ENCODE results near the gene GRM7.

GRM7 gene

GRCh38 chr3:7512048-7512447 lies 651.1 kb downstream of the GRM7 start:
- DNase-seq: no peak

GRCh38 chr3:7518026-7518425 lies 657.1 kb downstream of the GRM7 start:
- DNase-seq: no peak

- no peak for DNase-seq
Observed at GRCh38 chr3:7518456-7518855, 657.5 kb downstream of the GRM7 start.

DNA sequence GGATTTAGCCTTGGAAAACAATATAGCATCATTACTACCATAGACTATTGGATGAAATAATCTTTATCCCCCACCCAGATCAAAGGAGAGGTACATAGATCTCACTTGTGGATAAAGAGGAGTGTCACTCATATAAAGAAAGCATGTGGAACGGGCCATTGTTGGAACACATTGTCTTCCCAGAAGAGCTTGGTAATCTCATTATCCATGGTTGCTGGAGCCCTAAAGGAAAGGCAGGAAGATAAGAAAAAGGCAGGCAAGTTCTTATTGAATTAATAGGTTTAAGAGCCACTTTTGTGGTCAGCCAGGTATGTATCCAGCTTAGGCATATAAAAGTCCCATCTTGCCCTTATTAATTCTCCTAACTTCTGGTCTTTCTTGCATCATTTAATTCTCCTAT lies 659.1 kb downstream of the GRM7 start:
- DNase-seq: no peak

DNA sequence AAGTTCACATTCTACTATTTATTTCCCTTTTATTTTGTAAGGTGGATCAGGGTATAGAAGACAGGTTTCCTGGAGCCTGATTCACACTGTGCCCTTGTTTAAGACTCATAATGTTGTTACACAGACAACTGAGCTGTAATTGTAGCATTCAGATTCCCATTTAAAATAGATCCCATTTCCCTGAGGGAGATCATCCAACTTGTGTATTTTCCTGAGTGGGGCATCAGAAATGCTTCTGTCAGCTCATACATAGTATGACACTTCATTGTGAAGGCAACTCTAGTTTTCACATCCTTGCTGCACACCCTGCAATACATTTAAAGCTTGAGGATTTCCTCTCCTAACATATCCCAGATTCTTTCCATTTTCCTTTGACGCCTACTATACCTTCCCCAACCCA lies 659.7 kb downstream of the GRM7 start:
- no peak for DNase-seq

DNA sequence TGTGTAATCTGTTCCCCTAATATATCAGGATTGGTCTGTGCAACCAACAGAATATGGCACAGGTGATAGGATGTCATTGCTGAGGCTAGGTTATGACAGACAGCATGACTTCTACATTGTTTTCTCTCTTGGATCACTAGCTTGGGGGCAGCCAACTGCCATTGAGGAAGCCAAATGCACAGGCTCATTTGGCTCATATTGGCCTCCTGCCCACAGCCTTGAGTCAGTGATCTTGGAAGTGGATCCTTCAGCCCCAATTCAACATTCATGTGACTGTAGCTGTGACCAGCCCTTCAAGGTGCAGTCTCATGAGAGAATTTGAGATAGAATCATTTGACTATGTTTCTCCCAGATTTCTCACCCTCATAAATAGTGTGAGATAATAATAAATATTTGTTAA lies 675.6 kb downstream of the GRM7 start:
- DNase-seq: no peak

GRCh38 chr3:7536921-7537320 lies 676.0 kb downstream of the GRM7 start:
- no peak for DNase-seq

DNA sequence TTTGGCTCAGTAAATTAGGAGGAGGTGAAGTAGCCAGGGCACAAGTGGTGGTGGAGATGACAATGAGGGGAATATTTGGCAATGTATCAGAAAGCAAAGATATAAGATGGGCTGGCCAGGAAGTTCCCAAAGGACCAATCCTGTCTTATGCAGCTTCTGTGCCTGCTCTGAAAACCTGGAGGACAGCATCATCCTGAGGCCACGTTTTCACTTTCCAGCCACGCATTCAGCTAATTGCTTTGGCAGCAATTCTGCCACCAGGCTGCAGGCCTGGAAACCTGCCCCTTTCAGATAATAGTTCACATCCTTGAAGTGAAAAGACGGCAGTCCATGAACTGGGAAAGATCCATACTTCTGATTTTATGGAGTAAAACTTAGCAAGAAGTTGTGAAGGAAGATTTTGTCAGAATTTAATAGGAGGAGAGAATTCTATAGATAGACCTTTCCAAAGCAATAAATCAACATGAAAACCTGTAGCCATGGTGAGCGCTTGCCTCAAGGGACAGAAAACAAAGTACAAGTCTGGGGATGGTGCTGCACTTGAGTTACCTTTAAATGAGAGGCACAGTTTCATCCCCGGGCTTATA lies 682.5 kb downstream of the GRM7 start:
- no peak for DNase-seq

- DNase-seq: no peak
Observed at GRCh38 chr3:7545334-7545733, 684.4 kb downstream of the GRM7 start.

DNA sequence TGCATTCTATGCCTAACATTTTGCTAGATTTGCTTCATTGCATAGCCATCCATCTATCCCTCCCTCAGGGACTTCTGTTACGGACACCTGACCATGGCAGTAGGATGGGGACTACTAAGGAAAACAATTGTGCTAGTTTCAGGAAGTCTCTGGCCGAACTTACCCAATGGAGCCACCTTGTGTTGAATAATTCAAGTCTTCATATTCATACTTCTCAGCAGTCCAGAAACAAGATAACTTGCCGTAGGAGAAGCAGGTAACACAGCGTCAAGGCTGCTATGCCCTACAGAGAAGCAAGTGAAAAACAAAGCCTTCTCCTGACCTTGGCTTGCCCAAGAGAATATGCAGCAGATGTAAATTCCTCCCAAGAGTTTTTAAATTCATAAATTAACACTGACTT lies 685.3 kb downstream of the GRM7 start:
- no peak for DNase-seq

GRCh38 chr3:7547826-7548225 lies 686.9 kb downstream of the GRM7 start:
- no peak for DNase-seq

DNA sequence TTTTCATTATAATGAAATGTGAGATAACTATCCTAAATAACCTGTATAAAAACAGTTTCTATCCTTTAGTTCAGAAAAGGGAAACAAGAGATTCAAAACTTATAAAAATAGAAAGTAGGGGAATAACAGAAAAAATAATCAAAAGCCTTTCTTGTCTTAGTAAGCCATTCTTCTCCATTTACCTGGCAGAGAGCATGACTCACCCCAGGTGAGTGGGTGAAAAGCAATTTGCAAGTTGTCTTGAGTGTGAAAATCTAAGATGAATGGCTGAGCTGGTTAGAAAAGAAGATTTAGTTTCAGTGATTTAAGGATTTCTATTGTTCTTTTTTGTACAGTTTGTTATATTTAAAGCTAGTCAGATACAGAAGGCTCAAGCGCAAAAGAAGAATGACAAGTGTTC lies 702.0 kb downstream of the GRM7 start:
- DNase-seq: no peak

- no peak for DNase-seq
Observed at GRCh38 chr3:7565574-7565973, 704.7 kb downstream of the GRM7 start.

DNA sequence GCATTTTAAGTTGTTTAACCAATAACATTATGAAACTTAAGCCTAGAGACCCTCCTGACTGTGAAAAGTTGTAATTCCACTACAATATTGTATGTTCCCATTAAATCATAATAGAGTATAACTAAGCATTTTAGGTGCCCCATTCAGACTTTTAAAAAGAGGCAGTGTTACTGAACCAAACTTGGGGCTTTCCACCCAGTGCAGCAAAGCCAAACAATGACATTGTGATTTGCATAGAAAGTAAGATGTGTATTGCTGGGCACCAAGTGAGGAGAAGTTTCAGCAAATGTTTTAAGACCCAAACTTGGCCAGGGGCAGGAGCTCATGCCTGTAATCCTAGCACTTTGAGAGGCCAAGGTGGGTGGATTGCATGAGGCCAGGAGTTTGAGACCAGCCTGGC lies 706.2 kb downstream of the GRM7 start:
- DNase-seq: no peak

- no peak for DNase-seq
Observed at GRCh38 chr3:7568526-7569184, 707.7 kb downstream of the GRM7 start.

DNA sequence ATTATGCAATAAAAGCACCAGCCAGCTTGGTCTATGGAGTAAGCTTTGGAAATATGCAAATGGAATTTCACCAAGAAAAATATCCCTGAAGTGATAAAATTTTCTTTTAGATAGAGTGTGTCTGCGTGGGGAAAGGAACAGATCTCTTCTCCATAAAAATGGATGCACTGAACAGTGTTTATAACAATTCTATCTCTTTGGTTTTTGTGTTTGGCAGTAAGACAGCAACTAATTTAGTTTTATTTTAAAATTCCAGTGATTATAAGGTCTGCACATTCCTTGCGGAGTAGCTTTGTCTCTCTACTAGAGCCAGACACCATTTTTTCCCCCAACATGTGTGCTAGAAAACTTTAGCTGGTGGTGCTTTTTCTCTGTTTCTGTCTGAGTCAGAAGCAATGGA lies 712.4 kb downstream of the GRM7 start:
- no peak for DNase-seq

DNA sequence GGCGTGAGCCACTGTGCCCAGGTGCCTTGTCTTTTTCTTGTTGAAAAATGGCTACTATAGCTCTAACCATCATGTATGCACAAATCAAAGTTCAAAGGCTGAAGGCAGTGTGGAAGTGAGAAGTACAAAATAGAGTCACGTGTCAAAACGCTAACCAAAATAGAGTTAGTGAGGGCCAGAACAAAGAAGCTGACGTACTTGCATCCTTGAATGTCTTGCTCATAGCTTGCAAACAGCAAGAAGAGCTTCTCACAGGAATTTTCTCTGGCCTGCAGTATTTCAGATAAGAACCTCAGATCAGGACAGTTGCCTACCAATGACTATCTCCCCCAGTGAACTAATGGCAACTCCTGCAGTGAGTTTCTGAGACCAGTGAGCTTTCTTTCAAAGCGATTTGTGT lies 713.5 kb downstream of the GRM7 start:
- no peak for DNase-seq

- DNase-seq: no peak
Observed at GRCh38 chr3:7576071-7576470, 715.2 kb downstream of the GRM7 start.

DNA sequence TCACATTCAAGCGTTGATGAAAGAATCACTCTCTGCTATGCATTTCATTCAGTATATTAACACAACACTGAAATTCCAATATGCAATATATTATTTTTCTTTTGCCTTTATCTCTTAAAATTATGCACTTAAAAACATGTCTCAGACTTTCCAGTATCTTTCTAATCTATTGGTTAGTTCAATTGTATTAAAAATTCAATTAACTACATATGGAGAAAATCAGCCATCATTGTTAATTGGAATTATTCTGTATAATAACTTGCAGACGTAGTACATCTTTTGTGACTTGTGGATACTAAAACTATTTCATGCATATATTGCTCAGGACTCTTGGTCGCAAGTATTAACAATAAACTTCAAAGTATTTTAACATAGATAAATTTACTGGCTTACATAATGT lies 715.6 kb downstream of the GRM7 start:
- DNase-seq: no peak

DNA sequence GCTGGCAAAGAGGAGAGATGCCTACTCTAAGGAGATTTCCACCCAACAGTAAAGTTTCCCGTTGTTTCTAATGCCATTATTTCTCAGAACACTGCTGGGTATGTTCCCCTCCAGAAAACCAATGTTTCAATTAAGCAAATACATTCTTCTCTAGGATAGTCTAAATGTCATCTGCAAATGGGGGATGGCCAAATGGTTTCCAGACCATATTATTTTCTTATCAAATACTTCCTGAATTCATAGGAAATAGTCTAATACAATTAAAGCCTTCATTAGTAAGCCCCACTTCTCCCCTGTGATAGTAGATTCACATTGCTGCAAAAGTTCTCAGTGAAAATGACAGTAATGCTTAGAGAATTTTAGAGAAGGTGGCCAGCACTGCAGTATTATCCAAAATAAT lies 716.6 kb downstream of the GRM7 start:
- no peak for DNase-seq

DNA sequence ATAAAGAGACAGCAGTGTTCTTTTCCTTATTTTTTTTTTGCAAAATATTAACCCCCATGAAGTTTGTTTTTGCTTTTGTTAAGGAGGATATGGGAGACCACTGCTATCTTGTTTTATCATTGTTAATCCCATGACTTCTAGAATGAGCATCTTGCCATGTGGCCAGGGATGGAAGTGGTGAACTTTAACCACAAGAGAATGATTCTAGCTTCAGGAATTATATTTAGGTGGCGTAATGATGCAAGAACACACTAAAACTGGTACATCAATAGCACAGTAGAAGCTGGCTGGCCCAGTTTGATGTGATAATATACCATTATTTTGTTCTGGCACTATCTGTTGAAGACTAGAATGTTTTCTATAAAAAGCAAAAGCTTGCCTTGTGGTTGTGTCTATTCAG lies 720.9 kb downstream of the GRM7 start:
- no peak for DNase-seq

DNA sequence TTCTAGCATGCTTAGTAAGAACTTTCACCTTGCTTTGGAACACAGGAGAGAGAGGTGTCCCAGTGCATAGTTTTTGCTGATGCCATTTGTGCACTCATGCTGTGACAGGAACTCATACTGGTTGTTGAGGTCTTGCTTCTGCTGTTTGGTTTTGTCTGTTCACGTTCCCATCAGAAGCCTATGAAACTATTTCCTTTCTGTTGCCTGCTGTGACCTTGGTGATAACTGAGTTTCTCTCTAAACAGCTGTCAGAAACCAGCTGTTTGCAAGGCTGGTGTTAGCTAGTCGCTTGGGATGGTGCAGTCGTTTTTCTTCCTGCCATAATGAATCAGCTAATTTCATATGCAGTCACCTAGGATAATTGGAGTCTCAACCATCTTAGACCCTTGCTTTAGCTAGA lies 724.1 kb downstream of the GRM7 start:
- no peak for DNase-seq

DNA sequence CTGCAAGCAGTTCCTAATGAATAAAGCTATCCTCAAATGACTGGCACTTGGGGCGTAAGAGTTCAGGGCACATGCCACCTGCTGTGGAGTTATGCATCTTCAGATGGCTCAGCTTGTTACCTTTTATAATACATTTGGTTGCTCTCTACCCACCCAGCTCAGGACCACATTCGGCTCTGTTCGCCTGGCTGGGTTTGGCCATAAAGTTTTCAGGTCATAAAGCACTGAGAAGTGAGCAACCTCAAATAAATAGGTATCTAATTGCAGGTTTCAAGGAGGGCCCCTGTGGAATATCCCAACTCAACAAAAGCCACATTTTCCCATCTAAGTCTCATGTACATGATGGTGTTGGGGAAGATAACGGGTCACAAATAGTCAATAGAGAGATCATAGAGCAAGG lies 727.3 kb downstream of the GRM7 start:
- DNase-seq: no peak

DNA sequence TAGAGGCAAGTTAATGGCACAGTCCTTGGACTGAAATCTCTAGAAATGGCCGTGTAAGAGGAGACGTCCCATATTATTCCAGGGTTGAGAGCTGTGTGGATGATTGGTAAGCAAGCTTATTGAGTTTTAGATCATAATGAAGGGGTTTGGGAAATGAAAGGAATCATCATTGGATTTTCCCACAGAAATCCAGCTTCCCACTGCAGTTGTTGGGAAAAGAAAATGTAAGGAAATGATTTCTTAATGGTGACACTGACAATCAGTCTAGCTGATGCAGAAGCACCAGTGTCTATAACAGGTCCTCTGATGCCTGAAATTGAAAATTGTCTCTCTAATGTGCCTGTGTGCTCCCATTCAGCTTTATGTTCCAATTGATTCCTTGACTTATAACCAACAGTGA lies 728.6 kb downstream of the GRM7 start:
- DNase-seq: no peak

DNA sequence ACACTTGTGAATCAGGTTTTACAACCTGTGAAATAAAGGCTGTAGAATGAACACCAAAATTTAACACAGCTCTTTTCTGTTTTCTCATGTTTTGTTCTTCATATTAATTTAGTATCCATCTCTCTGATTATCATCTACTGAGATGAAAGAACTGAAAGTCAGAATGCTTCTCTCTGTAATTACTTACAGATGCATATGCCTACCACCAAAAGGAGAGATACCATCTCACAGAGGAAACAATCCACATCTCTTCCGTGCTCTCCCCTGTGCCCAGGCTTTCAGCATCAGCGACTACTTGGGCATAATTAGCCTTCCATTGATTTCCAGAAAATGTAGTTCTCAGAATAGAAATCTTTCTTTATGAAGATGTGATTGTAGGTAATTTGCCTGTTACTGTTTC lies 741.4 kb downstream of the GRM7 start:
- DNase-seq: no peak

All from NCI-H1694 treated with DMSO at 0.1 percent for 48 hours (cell line).